Liver (tissue), 9 donors: Measurements from ENCODE around the gene URM1. TPM values are rescaled to one million over a fixed set of nuclear protein-coding genes. Genes with fewer than 3 reads are reported as not detected.

ENCODE experiments used
- DNase-seq: peaks from one replicate; pipeline ENCODE4 v3.0.0-alpha.2; 2017; ENCODE audit warnings: low spot score
- H3K27ac ChIP-seq, 2 donors: one replicate each; pipeline ENCODE4 v1.7.0; 2013; ENCODE audit warnings: inconsistent platforms in 2 of 2, low read length in 2 of 2, control low read depth in 1 of 2, low read depth in 1 of 2, mild to moderate bottlenecking in 1 of 2
- H3K27me3 ChIP-seq, 4 donors: one replicate each; pipeline versions ENCODE4 v1.6.1 to v1.7.0; 2013; ENCODE audit warnings: low read length in 3 of 4, inconsistent platforms in 1 of 4, mild to moderate bottlenecking in 1 of 4, moderate library complexity in 1 of 4; ENCODE audit not compliant: control insufficient read depth in 4 of 4, insufficient read depth in 4 of 4
- H3K36me3 ChIP-seq, 4 donors: one replicate each; pipeline versions ENCODE4 v1.6.1 to v1.7.0; 2013; ENCODE audit warnings: low read length in 3 of 4, mild to moderate bottlenecking in 3 of 4, low read depth in 1 of 4, moderate library complexity in 1 of 4; ENCODE audit not compliant: control insufficient read depth in 4 of 4, insufficient read depth in 3 of 4
- H3K4me1 ChIP-seq, 4 donors: one replicate each; pipeline versions ENCODE4 v1.6.1 to v1.7.0; 2013; ENCODE audit warnings: low read length in 3 of 4, mild to moderate bottlenecking in 3 of 4, moderate library complexity in 1 of 4; ENCODE audit not compliant: control insufficient read depth in 4 of 4, insufficient read depth in 4 of 4
- H3K4me3 ChIP-seq, 3 donors: one replicate each; pipeline versions ENCODE4 v1.6.1 to v1.7.0; 2013; ENCODE audit warnings: low read length in 3 of 3, control low read depth in 1 of 3, low read depth in 1 of 3, mild to moderate bottlenecking in 1 of 3
- H3K9ac ChIP-seq, 2 donors: one replicate each; pipeline ENCODE4 v1.7.0; 2013; ENCODE audit warnings: low read length in 2 of 2, mild to moderate bottlenecking in 2 of 2, moderate library complexity in 2 of 2, control low read depth in 1 of 2, low read depth in 1 of 2
- H3K9me3 ChIP-seq, 4 donors: one replicate each; pipeline versions ENCODE4 v1.6.1 to v1.7.0; 2013; ENCODE audit warnings: low read length in 3 of 4; ENCODE audit not compliant: control insufficient read depth in 4 of 4
- ATF3 ChIP-seq: IDR thresholded peaks from 2 replicates; pipeline ENCODE4 v1.6.1; 2016; ENCODE audit warnings: antibody characterized with exemption
- CTCF ChIP-seq: fragments of 150-350 bp; IDR thresholded peaks from 2 replicates; pipeline ENCODE4 v1.5.1; 2017; ENCODE audit warnings: improper control_type of control experiment, low read depth, low read length; ENCODE audit not compliant: missing input control
- FOXA2 ChIP-seq: IDR thresholded peaks from 2 replicates; pipeline ENCODE4 v1.6.1; 2016; ENCODE audit warnings: antibody characterized with exemption
- HNF4A ChIP-seq, 2 donors: conservative IDR thresholded peaks; 2 replicates each; pipeline ENCODE4 v1.6.1; 2016; ENCODE audit warnings: antibody characterized with exemption in 2 of 2, mild to moderate bottlenecking in 2 of 2
- HNF4G ChIP-seq: IDR thresholded peaks from 2 replicates; pipeline ENCODE4 v1.6.1; 2016; ENCODE audit warnings: antibody characterized with exemption
- NR2F2 ChIP-seq: IDR thresholded peaks from 2 replicates; pipeline ENCODE4 v1.6.1; 2016; ENCODE audit warnings: antibody characterized with exemption
- REST ChIP-seq: IDR thresholded peaks from 2 replicates; pipeline ENCODE4 v1.6.1; 2016; ENCODE audit warnings: antibody characterized with exemption, mild to moderate bottlenecking
- RXRA ChIP-seq, 2 donors: IDR thresholded peaks; 2 replicates each; pipeline ENCODE4 v1.6.1; 2017 to 2018; ENCODE audit warnings: antibody characterized with exemption in 2 of 2, mild to moderate bottlenecking in 1 of 2
- SP1 ChIP-seq: IDR thresholded peaks from 2 replicates; pipeline ENCODE4 v1.6.1; 2018; ENCODE audit warnings: antibody characterized with exemption, mild to moderate bottlenecking
- TAF1 ChIP-seq: conservative IDR thresholded peaks from 2 replicates; pipeline ENCODE4 v1.6.1; 2016; ENCODE audit warnings: antibody characterized with exemption, mild to moderate bottlenecking
- YY1 ChIP-seq: IDR thresholded peaks from 2 replicates; pipeline ENCODE4 v1.6.1; 2016; ENCODE audit warnings: antibody characterized with exemption, mild to moderate bottlenecking
- ZBTB33 ChIP-seq: IDR thresholded peaks from 2 replicates; pipeline ENCODE4 v1.6.1; 2016; ENCODE audit warnings: antibody characterized with exemption
- WGBS: extraction: QIAGEN DNeasy Blood & Tissue Kit; methylation state at CpG from one replicate; pipeline ENCODE4 v1.1.7; 2013; 5-methylcytosine and 5-hydroxymethylcytosine counted together
- polyA plus RNA-seq, 2 donors: library from polyadenylated mRNA; stranded (reverse) in 1 of 2; unstranded in 1 of 2; fragments of 200-250 nt in 1 of 2; fragments of >200 nt in 1 of 2; fragmentation: Nextera tagmentation in 1 of 2; extraction: Ambion mirVana in 1 of 2; gene quantifications; one replicate each; pipeline versions ENCODE4 v1.2.1 to v1.2.3, GENCODE V29; 2013 to 2015
- total RNA-seq, 2 donors: library from RNA; depleted of rRNA; stranded (reverse); fragments of >200 nt; gene quantifications; one replicate each; pipeline ENCODE4 v1.2.3, GENCODE V29; 2014
- donor health status: healthy.
- donor health status: healthy.
- donor health status: healthy.
- donor health status: healthy.
- donor health status: healthy.

The URM1 gene
- total and polyA plus RNA-seq, 4 donors: 12.1 to 35.0 (median 19.5) TPM

- TF ChIP-seq REST: no peak
- no peak for TF ChIP-seq FOXA2
- no peak for TF ChIP-seq YY1
- no peak for TF ChIP-seq NR2F2
- TF ChIP-seq HNF4G: no peak
- no peak for TF ChIP-seq SP1
- TF ChIP-seq ATF3: no peak
- TF ChIP-seq TAF1: no peak
- no peak for TF ChIP-seq HNF4A (conservative IDR thresholded peaks at IDR 0.05)
- TF ChIP-seq RXRA (IDR thresholded peaks at IDR 0.05): no peak
These were observed 22.8 kb downstream of the URM1 start (continued) for GRCh38 chr9:128393970-128394369.

GRCh38 chr9:128394379-128395168 lies 23.4 kb downstream of the URM1 start:
- Histone ChIP-seq H3K4me1 (no peaks in the 10 kb centered on the region), H3K27ac (no peak overlapping the region), H3K9ac (no peak overlapping the region), H3K9me3 (no peaks in the 10 kb centered on the region), H3K36me3 (peaks cover 0 to 7% (median 6%) of the 10 kb centered on the region in 4 donors), H3K27me3 (no peaks in the 10 kb centered on the region), H3K4me3 (no peak overlapping the region)
- TF ChIP-seq TAF1 (no peak), ZBTB33 (no peak), NR2F2 (no peak), CTCF (no peak)
- DNase-seq: no peak
- 33% methylated on average over 9 of the region's 9 CpGs for WGBS
